Left hindlimb (tissue), 1 donor: ENCODE measurements around the gene FOXP4.

ENCODE experiments used
- DNase-seq: peaks from one replicate; pipeline ENCODE4 v3.0.0-alpha.2; 2018

The FOXP4 gene

GRCh38 chr6:41650120-41650519, 103.9 kb downstream of the FOXP4 start:
- DNase-seq: no peak

GRCh38 chr6:41651246-41651961, 105.2 kb downstream of the FOXP4 start:
- no peak for DNase-seq
